ENCODE results near the gene PCDH9.

DNA sequence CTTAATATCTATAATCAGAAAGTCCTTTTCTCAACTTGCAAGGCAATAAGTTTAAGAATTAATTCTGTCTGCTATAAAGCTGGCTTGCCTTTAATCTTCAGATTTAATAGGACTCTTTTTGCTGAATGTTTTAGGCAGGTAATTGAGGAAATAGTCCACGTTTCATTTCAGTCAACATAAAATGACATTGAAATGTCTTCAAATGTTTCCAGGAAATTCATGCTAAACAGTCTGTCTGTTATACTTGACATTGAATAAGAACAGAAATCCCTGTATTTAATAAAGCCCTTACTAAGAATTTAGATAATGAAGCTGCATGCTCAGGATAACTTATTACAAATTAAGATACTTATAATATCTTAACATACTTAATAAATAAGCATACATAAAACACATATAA lies 84.2 kb downstream of the PCDH9 start:
- TF ChIP-seq, protein P1, sequence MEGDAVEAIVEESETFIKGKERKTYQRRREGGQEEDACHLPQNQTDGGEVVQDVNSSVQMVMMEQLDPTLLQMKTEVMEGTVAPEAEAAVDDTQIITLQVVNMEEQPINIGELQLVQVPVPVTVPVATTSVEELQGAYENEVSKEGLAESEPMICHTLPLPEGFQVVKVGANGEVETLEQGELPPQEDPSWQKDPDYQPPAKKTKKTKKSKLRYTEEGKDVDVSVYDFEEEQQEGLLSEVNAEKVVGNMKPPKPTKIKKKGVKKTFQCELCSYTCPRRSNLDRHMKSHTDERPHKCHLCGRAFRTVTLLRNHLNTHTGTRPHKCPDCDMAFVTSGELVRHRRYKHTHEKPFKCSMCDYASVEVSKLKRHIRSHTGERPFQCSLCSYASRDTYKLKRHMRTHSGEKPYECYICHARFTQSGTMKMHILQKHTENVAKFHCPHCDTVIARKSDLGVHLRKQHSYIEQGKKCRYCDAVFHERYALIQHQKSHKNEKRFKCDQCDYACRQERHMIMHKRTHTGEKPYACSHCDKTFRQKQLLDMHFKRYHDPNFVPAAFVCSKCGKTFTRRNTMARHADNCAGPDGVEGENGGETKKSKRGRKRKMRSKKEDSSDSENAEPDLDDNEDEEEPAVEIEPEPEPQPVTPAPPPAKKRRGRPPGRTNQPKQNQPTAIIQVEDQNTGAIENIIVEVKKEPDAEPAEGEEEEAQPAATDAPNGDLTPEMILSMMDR (IDR thresholded peaks at IDR 0.05), result no peak
- TF ChIP-seq POLR2A (IDR thresholded peaks at IDR 0.05), result no peak

All from right lobe of liver (tissue), 4 donors.